CD8-positive, alpha-beta memory T cell (primary cell): ENCODE data around the gene LRIT2. TPM values are rescaled to one million over a fixed set of nuclear protein-coding genes. Genes with fewer than 3 reads are reported as not detected.
A peak's percentile ranks its signal among the peaks of the same experiment; 100 is the strongest.

ENCODE experiments used
- CTCF ChIA-PET: fragments of 350-600 bp; sonication (Branson Sonifier 250); formaldehyde crosslinking; loops from one replicate; lab custom pipeline; 2021; ENCODE audit warnings: antibody characterized with exemption; lab: Charles Lee
- POLR2A ChIA-PET: fragments of 350-600 bp; sonication (Branson Sonifier 250); formaldehyde crosslinking; loops from one replicate; lab custom pipeline; 2021; ENCODE audit warnings: antibody characterized with exemption; lab: Charles Lee
- DNase-seq, 5 donors: peaks; one replicate each; pipeline versions ENCODE4 v3.0.0 to v3.0.0-alpha.2; 2020 to 2022; ENCODE audit warnings: mixed read lengths in 1 of 5
- H3K27ac ChIP-seq: one replicate; pipeline ENCODE4 v1.7.0; 2013; ENCODE audit warnings: low read depth, mild to moderate bottlenecking, low read length, moderate library complexity
- H3K27me3 ChIP-seq: 2 replicates; pipeline ENCODE4 v1.7.0; 2013; ENCODE audit warnings: low read length, mild to moderate bottlenecking; ENCODE audit not compliant: insufficient read depth, poor library complexity, severe bottlenecking
- H3K36me3 ChIP-seq: 2 replicates; pipeline ENCODE4 v1.7.0; 2013; ENCODE audit warnings: mild to moderate bottlenecking, low read length, moderate library complexity; ENCODE audit not compliant: insufficient read depth
- H3K4me1 ChIP-seq: 2 replicates; pipeline ENCODE4 v1.7.0; 2013; ENCODE audit warnings: mild to moderate bottlenecking, low read length, moderate library complexity; ENCODE audit not compliant: insufficient read depth
- H3K4me3 ChIP-seq: 2 replicates; pipeline ENCODE4 v1.7.0; 2013; ENCODE audit warnings: mild to moderate bottlenecking, low read length
- H3K9me3 ChIP-seq: 2 replicates; pipeline ENCODE4 v1.7.0; 2013; ENCODE audit warnings: mild to moderate bottlenecking, low read length
- H3K27ac Mint-ChIP-seq, 8 donors: one replicate each; pipeline ENCODE4 v1.8.0; 2020 to 2021; ENCODE audit warnings: mixed read lengths in 8 of 8, mild to moderate bottlenecking in 6 of 8, inconsistent platforms in 3 of 8, moderate library complexity in 3 of 8
- H3K27me3 Mint-ChIP-seq, 2 donors: one replicate each; pipeline ENCODE4 v1.8.0; 2020 to 2021; ENCODE audit warnings: mixed read lengths in 2 of 2, mild to moderate bottlenecking in 1 of 2, moderate library complexity in 1 of 2
- H3K36me3 Mint-ChIP-seq, 3 donors: one replicate each; pipeline ENCODE4 v1.8.0; 2020 to 2021; ENCODE audit warnings: mixed read lengths in 3 of 3, inconsistent platforms in 1 of 3, mild to moderate bottlenecking in 1 of 3
- H3K4me1 Mint-ChIP-seq, 3 donors: one replicate each; pipeline ENCODE4 v1.8.0; 2020 to 2021; ENCODE audit warnings: mixed read lengths in 3 of 3, inconsistent platforms in 1 of 3, mild to moderate bottlenecking in 1 of 3
- H3K4me3 Mint-ChIP-seq, 7 donors: one replicate each; pipeline ENCODE4 v1.8.0; 2020 to 2021; ENCODE audit warnings: mixed read lengths in 7 of 7, mild to moderate bottlenecking in 6 of 7, moderate library complexity in 4 of 7, inconsistent platforms in 2 of 7
- H3K9me3 Mint-ChIP-seq, 5 donors: one replicate each; pipeline ENCODE4 v1.8.0; 2020 to 2022; ENCODE audit warnings: mixed read lengths in 5 of 5, mild to moderate bottlenecking in 3 of 5, moderate library complexity in 2 of 5, inconsistent platforms in 1 of 5
- polyA plus RNA-seq: library from polyadenylated mRNA; unstranded; fragments of 300-500 nt; fragmentation: Illumina TruSeq; gene quantifications from one replicate; pipeline ENCODE4 v1.2.3, GENCODE V29; 2021
- total RNA-seq, 2 experiments: library from RNA; stranded (reverse); gene quantifications; one replicate each; pipeline ENCODE4 v1.2.3, GENCODE V29; 2021

Gene LRIT2
- total and polyA plus RNA-seq, 3 experiments from 2014 or later = not detected

GRCh38 chr10:84226616-84227015, 1.3 kb upstream of the LRIT2 start:
- no peak for DNase-seq
- Histone ChIP-seq H3K9me3 (no peaks in the 10 kb centered on the region), H3K36me3 (no peaks in the 10 kb centered on the region), H3K27me3 (no peaks in the 10 kb centered on the region), H3K27ac (no peak overlapping the region), H3K4me1 (no peaks in the 10 kb centered on the region), H3K4me3 (no peak overlapping the region)
- Mint-ChIP-seq H3K4me3 (no peak overlapping the region), H3K27ac (no peak overlapping the region), H3K9me3 (no peaks in the 10 kb centered on the region), H3K27me3 (peaks cover 10 to 76% of the 10 kb centered on the region in 2 donors), H3K4me1 (no peaks in the 10 kb centered on the region), H3K36me3 (no peaks in the 10 kb centered on the region)
- CTCF ChIA-PET = no interaction called here
- POLR2A ChIA-PET = no interaction called here

GRCh38 chr10:84224411-84225028, 824 bp downstream of the LRIT2 start:
- Histone ChIP-seq H3K27me3 (no peaks in the 10 kb centered on the region), H3K27ac (no peak overlapping the region), H3K36me3 (no peaks in the 10 kb centered on the region), H3K4me1 (no peaks in the 10 kb centered on the region), H3K4me3 (no peak overlapping the region), H3K9me3 (no peaks in the 10 kb centered on the region)
- Mint-ChIP-seq H3K4me1 (no peaks in the 10 kb centered on the region), H3K27ac (no peak overlapping the region), H3K36me3 (peaks cover 0 to 2% (median 0%) of the 10 kb centered on the region in 3 donors), H3K27me3 (peaks cover 15 to 70% of the 10 kb centered on the region in 2 donors), H3K4me3 (no peak overlapping the region), H3K9me3 (no peaks in the 10 kb centered on the region)
- DNase-seq = no peak
- ChIA-PET POLR2A (no interaction called here), CTCF (no interaction called here)

GRCh38 chr10:84221916-84222315, 3.4 kb downstream of the LRIT2 start:
- H3K27ac Mint-ChIP-seq = no peak overlapping the region
- Histone ChIP-seq H3K27me3 (no peaks in the 10 kb centered on the region), H3K36me3 (no peaks in the 10 kb centered on the region), H3K9me3 (no peaks in the 10 kb centered on the region), H3K27ac (no peak overlapping the region), H3K4me1 (no peaks in the 10 kb centered on the region), H3K4me3 (no peak overlapping the region)
- CTCF ChIA-PET = no interaction called here
- H3K27me3 Mint-ChIP-seq = peaks cover 11 to 49% of the 10 kb centered on the region in 2 donors
- peaks cover 0 to 6% (median 2%) of the 10 kb centered on the region in 3 donors for H3K36me3 Mint-ChIP-seq
- DNase-seq = no peak
- H3K4me1 Mint-ChIP-seq = no peaks in the 10 kb centered on the region
- no peak overlapping the region for H3K4me3 Mint-ChIP-seq
- POLR2A ChIA-PET = no interaction called here
- no peaks in the 10 kb centered on the region for H3K9me3 Mint-ChIP-seq

DNA sequence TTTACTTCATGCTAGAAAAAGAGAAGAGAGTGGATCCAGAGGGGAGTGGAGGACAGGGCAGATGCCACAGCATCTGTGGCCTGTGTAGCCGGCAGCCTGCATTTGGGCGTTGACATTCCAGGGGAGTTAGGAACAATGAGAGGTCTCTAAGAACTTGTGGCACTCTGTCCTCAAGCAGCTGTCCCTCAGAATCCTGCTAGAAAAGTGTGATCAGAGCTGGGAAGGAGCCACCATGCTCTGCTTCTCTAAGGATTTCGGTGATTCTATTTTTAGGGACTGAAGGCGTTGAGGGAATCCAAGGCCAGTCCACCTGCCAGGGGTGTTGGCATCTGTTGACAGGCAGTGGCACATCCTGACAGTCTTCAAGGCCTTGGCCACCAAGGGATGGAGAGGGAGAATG, 7.6 kb downstream of the LRIT2 start:
- H3K36me3 Mint-ChIP-seq = peaks cover 0 to 6% (median 2%) of the 10 kb centered on the region in 3 donors
- ChIA-PET CTCF (interaction anchor here (2.0 kb wide), 1 partner anchor 11 kb away, joined by 8 read pairs; no protein-coding TSS in a partner anchor), POLR2A (no interaction called here)
- H3K27ac Mint-ChIP-seq = no peak overlapping the region
- peaks cover 9 to 17% of the 10 kb centered on the region in 2 donors for H3K27me3 Mint-ChIP-seq
- no peaks in the 10 kb centered on the region for H3K9me3 ChIP-seq
- no peaks in the 10 kb centered on the region for H3K27me3 ChIP-seq
- no peaks in the 10 kb centered on the region for H3K4me1 ChIP-seq
- no peak overlapping the region for H3K4me3 ChIP-seq
- no peak overlapping the region for H3K27ac ChIP-seq
- no peak overlapping the region for H3K4me3 Mint-ChIP-seq
- no peaks in the 10 kb centered on the region for H3K36me3 ChIP-seq
- H3K9me3 Mint-ChIP-seq = no peaks in the 10 kb centered on the region
- peaks cover 0 to 3% (median 1%) of the 10 kb centered on the region in 3 donors for H3K4me1 Mint-ChIP-seq
- DNase-seq = no peak

GRCh38 chr10:84216834-84217233, 8.5 kb downstream of the LRIT2 start:
- Mint-ChIP-seq H3K27ac (no peak overlapping the region), H3K36me3 (peaks cover 0 to 6% (median 2%) of the 10 kb centered on the region in 3 donors), H3K9me3 (no peaks in the 10 kb centered on the region), H3K4me1 (peaks cover 0 to 3% (median 1%) of the 10 kb centered on the region in 3 donors), H3K4me3 (no peak overlapping the region), H3K27me3 (peaks cover 5 to 9% of the 10 kb centered on the region in 2 donors)
- no peak overlapping the region for H3K27ac ChIP-seq
- CTCF ChIA-PET = interaction anchor here (2.0 to 7.4 kb wide), 2 partner anchors 10 to 69 kb away, joined by 8 to 39 read pairs; no protein-coding TSS in a partner anchor
- H3K36me3 ChIP-seq = no peaks in the 10 kb centered on the region
- no peaks in the 10 kb centered on the region for H3K9me3 ChIP-seq
- DNase-seq = no peak
- POLR2A ChIA-PET = no interaction called here
- no peak overlapping the region for H3K4me3 ChIP-seq
- H3K4me1 ChIP-seq = no peaks in the 10 kb centered on the region
- H3K27me3 ChIP-seq = no peaks in the 10 kb centered on the region

GRCh38 chr10:84214612-84215235, 10.6 kb downstream of the LRIT2 start:
- DNase-seq = peak in 3 of 5 donors; percentile 13 to 56 (median 14)
- peaks cover 0 to 3% (median 1%) of the 10 kb centered on the region in 3 donors for H3K4me1 Mint-ChIP-seq
- H3K27ac Mint-ChIP-seq = peak overlapping the region in 1 of 8 donors; percentile 94
- H3K9me3 Mint-ChIP-seq = no peaks in the 10 kb centered on the region
- Histone ChIP-seq H3K27me3 (no peaks in the 10 kb centered on the region), H3K9me3 (no peaks in the 10 kb centered on the region), H3K4me1 (no peaks in the 10 kb centered on the region), H3K27ac (no peak overlapping the region), H3K36me3 (no peaks in the 10 kb centered on the region), H3K4me3 (no peak overlapping the region)
- H3K27me3 Mint-ChIP-seq = peaks cover 0 to 2% of the 10 kb centered on the region in 2 donors
- ChIA-PET POLR2A (no interaction called here), CTCF (interaction anchor here (1.4 to 7.4 kb wide), 4 partner anchors 9 to 67 kb away, joined by 3 to 39 read pairs (median 8); no protein-coding TSS in a partner anchor)
- H3K36me3 Mint-ChIP-seq = peaks cover 0 to 6% (median 2%) of the 10 kb centered on the region in 3 donors
- H3K4me3 Mint-ChIP-seq = peak overlapping the region in 4 of 7 donors; percentile 22 to 59 (median 32)

GRCh38 chr10:84214046-84214572, 11.2 kb downstream of the LRIT2 start:
- POLR2A ChIA-PET = no interaction called here
- Mint-ChIP-seq H3K27me3 (peaks cover 0 to 2% of the 10 kb centered on the region in 2 donors), H3K9me3 (no peaks in the 10 kb centered on the region), H3K4me3 (peak overlapping the region in 5 of 7 donors; percentile 8 to 59 (median 25)), H3K27ac (no peak overlapping the region), H3K36me3 (no peaks in the 10 kb centered on the region), H3K4me1 (peaks cover 0 to 3% (median 1%) of the 10 kb centered on the region in 3 donors)
- H3K4me3 ChIP-seq = no peak overlapping the region
- H3K36me3 ChIP-seq = no peaks in the 10 kb centered on the region
- H3K27me3 ChIP-seq = no peaks in the 10 kb centered on the region
- CTCF ChIA-PET = interaction anchor here (1.3 to 7.4 kb wide), 4 partner anchors 9 to 66 kb away, joined by 3 to 39 read pairs (median 8); no protein-coding TSS in a partner anchor
- no peak for DNase-seq
- H3K27ac ChIP-seq = no peak overlapping the region
- H3K4me1 ChIP-seq = no peaks in the 10 kb centered on the region
- no peaks in the 10 kb centered on the region for H3K9me3 ChIP-seq

- no peak overlapping the region for H3K4me3 Mint-ChIP-seq
- Histone ChIP-seq H3K4me3 (no peak overlapping the region), H3K9me3 (no peaks in the 10 kb centered on the region), H3K4me1 (no peaks in the 10 kb centered on the region), H3K27ac (no peak overlapping the region), H3K27me3 (no peaks in the 10 kb centered on the region), H3K36me3 (no peaks in the 10 kb centered on the region)
- H3K36me3 Mint-ChIP-seq = no peaks in the 10 kb centered on the region
- CTCF ChIA-PET = interaction anchor here (1.3 to 7.4 kb wide), 4 partner anchors 8 to 65 kb away, joined by 3 to 39 read pairs (median 9); no protein-coding TSS in a partner anchor
- peaks cover 0 to 2% of the 10 kb centered on the region in 2 donors for H3K27me3 Mint-ChIP-seq
- peak overlapping the region in 1 of 8 donors; percentile 4 for H3K27ac Mint-ChIP-seq
- H3K4me1 Mint-ChIP-seq = peaks cover 0 to 3% (median 1%) of the 10 kb centered on the region in 3 donors
- POLR2A ChIA-PET = no interaction called here
- DNase-seq = no peak
- no peaks in the 10 kb centered on the region for H3K9me3 Mint-ChIP-seq
Observed at GRCh38 chr10:84213076-84213475, 12.3 kb downstream of the LRIT2 start.
